ENCODE results near the gene GSN. TPM values are rescaled to one million over a fixed set of nuclear protein-coding genes. Genes with fewer than 3 reads are reported as not detected.

Gene GSN
- total RNA-seq, 4 donors from 2014 or later, result 628 to 986 (median 782) TPM

DNA sequence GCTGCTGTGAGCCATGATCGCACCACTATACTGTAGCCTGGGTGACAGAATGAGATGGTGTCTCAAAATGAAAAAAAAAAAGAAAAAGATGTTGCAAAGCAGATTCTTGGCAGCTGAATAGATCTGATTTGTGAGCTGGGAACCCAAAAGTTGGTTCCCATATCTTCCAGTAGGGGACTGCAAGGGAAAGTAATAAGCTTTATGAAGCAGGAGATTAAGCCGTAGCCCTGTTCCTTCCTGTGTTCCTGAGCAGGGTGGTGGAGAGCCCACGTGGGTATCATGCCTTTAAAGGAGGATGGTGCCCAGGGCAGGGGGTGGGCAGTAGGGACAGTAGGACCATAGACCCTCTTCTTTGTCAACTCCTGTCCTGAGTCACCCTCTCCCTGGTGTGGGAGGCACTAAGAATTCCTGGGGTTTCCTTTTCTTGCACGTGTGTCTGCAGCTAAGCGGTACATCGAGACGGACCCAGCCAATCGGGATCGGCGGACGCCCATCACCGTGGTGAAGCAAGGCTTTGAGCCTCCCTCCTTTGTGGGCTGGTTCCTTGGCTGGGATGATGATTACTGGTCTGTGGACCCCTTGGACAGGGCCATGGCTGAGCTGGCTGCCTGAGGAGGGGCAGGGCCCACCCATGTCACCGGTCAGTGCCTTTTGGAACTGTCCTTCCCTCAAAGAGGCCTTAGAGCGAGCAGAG, 64.2 kb downstream of the GSN start:
- no peak for DNase-seq
- peak overlapping the region; percentile 77 to 87 (median 84) for H3K27ac ChIP-seq
- H3K9me3 ChIP-seq, result no peaks in the 10 kb centered on the region
- no peaks in the 10 kb centered on the region for H3K27me3 ChIP-seq
- TF ChIP-seq, protein P1, sequence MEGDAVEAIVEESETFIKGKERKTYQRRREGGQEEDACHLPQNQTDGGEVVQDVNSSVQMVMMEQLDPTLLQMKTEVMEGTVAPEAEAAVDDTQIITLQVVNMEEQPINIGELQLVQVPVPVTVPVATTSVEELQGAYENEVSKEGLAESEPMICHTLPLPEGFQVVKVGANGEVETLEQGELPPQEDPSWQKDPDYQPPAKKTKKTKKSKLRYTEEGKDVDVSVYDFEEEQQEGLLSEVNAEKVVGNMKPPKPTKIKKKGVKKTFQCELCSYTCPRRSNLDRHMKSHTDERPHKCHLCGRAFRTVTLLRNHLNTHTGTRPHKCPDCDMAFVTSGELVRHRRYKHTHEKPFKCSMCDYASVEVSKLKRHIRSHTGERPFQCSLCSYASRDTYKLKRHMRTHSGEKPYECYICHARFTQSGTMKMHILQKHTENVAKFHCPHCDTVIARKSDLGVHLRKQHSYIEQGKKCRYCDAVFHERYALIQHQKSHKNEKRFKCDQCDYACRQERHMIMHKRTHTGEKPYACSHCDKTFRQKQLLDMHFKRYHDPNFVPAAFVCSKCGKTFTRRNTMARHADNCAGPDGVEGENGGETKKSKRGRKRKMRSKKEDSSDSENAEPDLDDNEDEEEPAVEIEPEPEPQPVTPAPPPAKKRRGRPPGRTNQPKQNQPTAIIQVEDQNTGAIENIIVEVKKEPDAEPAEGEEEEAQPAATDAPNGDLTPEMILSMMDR (IDR thresholded peaks at IDR 0.05), result peak in 4 of 5 experiments; percentile 28 to 45 (median 36)
- no peak for TF ChIP-seq EP300 (IDR thresholded peaks at IDR 0.05; ENCODE audit: low read depth)
- no peak for TF ChIP-seq POLR2A (IDR thresholded peaks at IDR 0.05)
- TF ChIP-seq POLR2AphosphoS5 (IDR thresholded peaks at IDR 0.05), result peak in 2 of 3 donors; percentile 9 to 16
- intact Hi-C loops (cut with DNase I; ENCODE audit: low total_unique reads) (no loop called here), in situ Hi-C loops (cut with MboI; ENCODE audit: low pct_ligation_motif_present in 1 of 4, low pct_unique_long_range_greater_than_20kb in 1 of 4, low sequenced_read_pairs in 3 of 4) (no loop called here)
- peaks cover 0 to 51% (median 26%) of the 10 kb centered on the region in 4 donors for H3K36me3 ChIP-seq
- 42 to 73% methylated on average over 2 to 14 of the region's 14 CpGs for WGBS, 2 donors (ENCODE audit: low coverage in 1 of 2)
- no peak overlapping the region for H3K4me3 ChIP-seq
- H3K4me1 ChIP-seq, result peaks cover 0 to 1% (median 0%) of the 10 kb centered on the region in 4 donors

DNA sequence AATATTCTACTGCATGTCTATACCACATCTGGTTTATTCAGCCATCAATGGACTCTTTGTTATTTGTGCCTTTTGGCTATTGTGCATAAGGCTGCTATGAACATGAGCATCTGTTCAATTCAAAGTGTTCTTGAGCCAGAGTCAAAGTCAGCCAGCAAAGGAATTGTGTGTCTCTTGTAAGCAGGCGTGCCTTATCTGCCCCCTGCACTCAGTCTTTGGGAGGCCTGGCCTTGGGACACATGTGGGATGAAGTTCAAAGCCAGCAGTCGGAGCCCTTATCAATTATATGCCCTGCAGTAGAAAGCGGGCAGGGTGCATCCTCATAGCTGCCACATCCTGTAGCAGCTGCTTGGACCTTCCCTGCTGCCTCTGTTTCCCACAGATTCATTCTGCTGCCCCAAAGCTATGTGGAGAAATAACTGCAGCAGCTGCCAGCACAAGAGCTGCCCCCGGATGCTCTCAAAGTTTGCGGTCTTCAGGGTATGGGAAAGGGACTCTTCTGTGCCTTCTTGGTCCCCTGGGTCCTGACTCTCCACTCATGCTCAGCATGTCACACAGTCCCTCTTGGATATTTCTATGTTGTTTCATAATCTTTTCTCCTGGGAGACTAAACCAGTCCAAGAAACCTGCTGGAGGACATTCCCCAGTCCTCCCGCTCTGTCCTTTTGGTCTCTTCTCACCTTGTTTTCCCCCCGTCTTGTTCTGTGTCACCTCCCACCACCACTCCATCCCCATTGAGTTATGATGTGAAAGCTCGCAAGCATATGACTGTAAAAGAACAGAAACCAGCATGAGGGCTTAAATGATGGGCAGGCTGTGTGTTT, 66.2 kb downstream of the GSN start:
- H3K27ac ChIP-seq, result peak overlapping the region; percentile 29 to 87 (median 74)
- no peaks in the 10 kb centered on the region for H3K27me3 ChIP-seq
- no peak for DNase-seq
- intact Hi-C loops (cut with DNase I; ENCODE audit: low total_unique reads) (no loop called here), in situ Hi-C loops (cut with MboI; ENCODE audit: low pct_ligation_motif_present in 1 of 4, low pct_unique_long_range_greater_than_20kb in 1 of 4, low sequenced_read_pairs in 3 of 4) (no loop called here)
- TF ChIP-seq POLR2A (IDR thresholded peaks at IDR 0.05), result no peak
- no peak for TF ChIP-seq EP300 (IDR thresholded peaks at IDR 0.05; ENCODE audit: low read depth)
- no peak for TF ChIP-seq POLR2AphosphoS5 (IDR thresholded peaks at IDR 0.05)
- TF ChIP-seq, protein P1 (IDR thresholded peaks at IDR 0.05), result no peak
- H3K4me3 ChIP-seq, result no peak overlapping the region
- H3K9me3 ChIP-seq, result no peaks in the 10 kb centered on the region
- WGBS, 2 donors (ENCODE audit: low coverage in 1 of 2), result 81 to 83% methylated on average over 2 to 8 of the region's 8 CpGs
- H3K36me3 ChIP-seq, result peaks cover 0 to 36% (median 18%) of the 10 kb centered on the region in 4 donors
- H3K4me1 ChIP-seq, result no peaks in the 10 kb centered on the region

DNA sequence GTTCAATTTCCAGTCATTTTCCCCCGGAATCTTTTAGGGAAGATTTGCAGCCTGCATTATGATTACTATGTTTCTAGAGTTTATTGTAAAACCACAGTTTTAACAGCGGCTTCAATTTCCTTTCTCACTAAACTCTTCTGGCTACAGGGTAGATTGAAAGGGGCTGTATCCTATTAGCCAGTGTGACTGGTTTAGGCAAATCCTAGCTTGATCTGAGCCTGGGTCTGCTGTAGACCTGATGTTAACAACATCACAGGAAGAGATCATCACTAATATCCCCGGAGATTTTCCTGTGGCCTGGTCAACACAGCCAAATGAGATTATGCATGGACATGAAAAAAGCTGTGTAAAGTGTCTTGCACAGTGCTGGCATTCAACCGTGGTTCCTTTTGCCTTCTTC, 68.7 kb downstream of the GSN start:
- no peak for DNase-seq
- no peaks in the 10 kb centered on the region for H3K27me3 ChIP-seq
- H3K4me1 ChIP-seq, result no peaks in the 10 kb centered on the region
- H3K27ac ChIP-seq, result peak overlapping the region in 1 of 4 donors; percentile 30
- 75 to 83% methylated on average over 2 to 4 of the region's 4 CpGs for WGBS, 2 donors (ENCODE audit: low coverage in 1 of 2)
- intact Hi-C loops (cut with DNase I; ENCODE audit: low total_unique reads) (no loop called here), in situ Hi-C loops (cut with MboI; ENCODE audit: low pct_ligation_motif_present in 1 of 4, low pct_unique_long_range_greater_than_20kb in 1 of 4, low sequenced_read_pairs in 3 of 4) (no loop called here)
- H3K9me3 ChIP-seq, result no peaks in the 10 kb centered on the region
- H3K36me3 ChIP-seq, result peaks cover 0 to 11% (median 3%) of the 10 kb centered on the region in 4 donors
- H3K4me3 ChIP-seq, result no peak overlapping the region
- no peak for TF ChIP-seq POLR2A (IDR thresholded peaks at IDR 0.05)
- TF ChIP-seq, protein P1 (IDR thresholded peaks at IDR 0.05), result no peak
- TF ChIP-seq EP300 (IDR thresholded peaks at IDR 0.05; ENCODE audit: low read depth), result no peak
- no peak for TF ChIP-seq POLR2AphosphoS5 (IDR thresholded peaks at IDR 0.05)

DNA sequence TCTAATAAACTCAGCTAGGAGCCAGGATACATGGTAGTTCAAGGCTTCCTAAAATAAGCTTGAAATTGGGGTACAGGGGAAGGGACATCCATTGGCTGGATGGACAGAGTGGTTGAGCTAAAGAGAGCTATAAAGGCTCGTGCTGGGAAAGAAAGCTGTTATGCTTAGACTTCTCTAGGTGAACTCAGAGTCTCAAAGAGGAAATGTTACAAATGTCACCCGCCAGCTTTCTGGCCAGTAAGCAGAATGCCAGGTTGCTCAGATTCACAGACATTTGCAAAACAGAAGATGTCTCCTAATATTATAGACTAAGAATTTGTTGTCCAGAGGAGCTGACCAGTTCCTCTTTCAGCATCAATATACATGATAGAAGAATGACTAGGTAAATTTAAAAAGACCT, 71.5 kb downstream of the GSN start:
- no peak for TF ChIP-seq POLR2A (IDR thresholded peaks at IDR 0.05)
- TF ChIP-seq EP300 (IDR thresholded peaks at IDR 0.05; ENCODE audit: low read depth), result no peak
- no peak for TF ChIP-seq POLR2AphosphoS5 (IDR thresholded peaks at IDR 0.05)
- TF ChIP-seq, protein P1 (IDR thresholded peaks at IDR 0.05), result no peak
- Histone ChIP-seq H3K9me3 (no peaks in the 10 kb centered on the region), H3K27ac (peak overlapping the region in 2 of 4 donors; percentile 19 to 20), H3K27me3 (no peaks in the 10 kb centered on the region), H3K36me3 (peaks cover 0 to 5% (median 0%) of the 10 kb centered on the region in 4 donors), H3K4me3 (no peak overlapping the region), H3K4me1 (peaks cover 0 to 9% (median 3%) of the 10 kb centered on the region in 4 donors)
- 77 to 88% methylated on average over 2 of the region's 2 CpGs for WGBS, 2 donors (ENCODE audit: low coverage in 1 of 2)
- in situ Hi-C loops (cut with MboI; ENCODE audit: low pct_ligation_motif_present in 1 of 4, low pct_unique_long_range_greater_than_20kb in 1 of 4, low sequenced_read_pairs in 3 of 4) (no loop called here), intact Hi-C loops (cut with DNase I; ENCODE audit: low total_unique reads) (no loop called here)
- DNase-seq, result no peak

Data from transverse colon (tissue), 4 donors.